Neural crest cell (in vitro differentiated cells): ENCODE results near the gene URB1. TPM values are rescaled to one million over a fixed set of nuclear protein-coding genes. Genes with fewer than 3 reads are reported as not detected.
"Not testable (repeated sequence)": the region's sequence is repeated elsewhere in the genome, so short reads cannot be mapped to it uniquely, and the experiment has no call there.

Experiments used
- DNase-seq: peaks from one replicate; pipeline ENCODE4 v3.0.0; 2021; ENCODE audit warnings: low read depth, mixed read lengths, low spot score
- H3K27ac Mint-ChIP-seq: one replicate; pipeline ENCODE4 v1.8.0; 2021; ENCODE audit warnings: mild to moderate bottlenecking, mixed read lengths; ENCODE audit not compliant: unreplicated experiment
- H3K27me3 Mint-ChIP-seq: 2 replicates; pipeline ENCODE4 v1.8.0; 2021; ENCODE audit warnings: low read depth, mild to moderate bottlenecking, mixed read lengths
- H3K36me3 Mint-ChIP-seq: 2 replicates; pipeline ENCODE4 v1.8.0; 2021; ENCODE audit warnings: low read depth, mild to moderate bottlenecking, mixed read lengths
- H3K4me1 Mint-ChIP-seq: 2 replicates; pipeline ENCODE4 v1.8.0; 2021; ENCODE audit warnings: mixed read lengths
- H3K4me3 Mint-ChIP-seq: one replicate; pipeline ENCODE4 v1.8.0; 2021; ENCODE audit warnings: mild to moderate bottlenecking, mixed read lengths
- H3K9me3 Mint-ChIP-seq: 2 replicates; pipeline ENCODE4 v1.8.0; 2021; ENCODE audit warnings: mixed read lengths
- CTCF ChIP-seq: fragments of 200-600 bp; sonication (generic); conservative IDR thresholded peaks from 2 replicates; pipeline ENCODE4 v1.5.0; 2021; ENCODE audit warnings: antibody characterized with exemption, mild to moderate bottlenecking
- total RNA-seq: library from RNA; stranded (reverse); gene quantifications from 2 replicates; pipeline ENCODE4 v1.2.1, GENCODE V29; 2021

Gene URB1
- total RNA-seq, 1 donor from 2014 or later: 23.1 TPM

- Mint-ChIP-seq H3K27ac (peak overlapping the region; percentile 32), H3K36me3 (no peaks in the 10 kb centered on the region)
- TF ChIP-seq CTCF: no peak
These were observed 114.7 kb downstream of the URB1 start for GRCh38 chr21:32278103-32278502.

GRCh38 chr21:32276671-32277070 is 116.1 kb downstream of the URB1 start:
- Mint-ChIP-seq H3K36me3 (no peaks in the 10 kb centered on the region), H3K27me3 (no peaks in the 10 kb centered on the region), H3K9me3 (no peaks in the 10 kb centered on the region), H3K4me3 (peak overlapping the region; percentile 77), H3K4me1 (peaks cover 35% of the 10 kb centered on the region), H3K27ac (no peak overlapping the region)
- DNase-seq: no peak
- no peak for TF ChIP-seq CTCF

More at GRCh38 chr21:32278103-32278502, 114.7 kb downstream of the URB1 start:
- H3K4me1 Mint-ChIP-seq: peaks cover 35% of the 10 kb centered on the region
- H3K9me3 Mint-ChIP-seq: no peaks in the 10 kb centered on the region
- no peak for DNase-seq
- H3K4me3 Mint-ChIP-seq: peak overlapping the region; percentile 100
- no peaks in the 10 kb centered on the region for H3K27me3 Mint-ChIP-seq

- H3K27me3 Mint-ChIP-seq: no peaks in the 10 kb centered on the region
- H3K4me1 Mint-ChIP-seq: no peaks in the 10 kb centered on the region
- DNase-seq: no peak
- H3K4me3 Mint-ChIP-seq: no peak overlapping the region
- TF ChIP-seq CTCF: no peak
- H3K9me3 Mint-ChIP-seq: no peaks in the 10 kb centered on the region
- no peak overlapping the region for H3K27ac Mint-ChIP-seq
- H3K36me3 Mint-ChIP-seq: peaks cover 13% of the 10 kb centered on the region
These were observed 122.1 kb downstream of the URB1 start for GRCh38 chr21:32270748-32271147.

GRCh38 chr21:32265321-32265720 is 127.5 kb downstream of the URB1 start:
- peaks cover 13% of the 10 kb centered on the region for H3K36me3 Mint-ChIP-seq
- DNase-seq, H3K27me3 Mint-ChIP-seq, H3K4me3 Mint-ChIP-seq, H3K4me1 Mint-ChIP-seq, H3K27ac Mint-ChIP-seq, H3K9me3 Mint-ChIP-seq: not testable (repeated sequence)

- Mint-ChIP-seq H3K9me3 (no peaks in the 10 kb centered on the region), H3K27me3 (no peaks in the 10 kb centered on the region), H3K36me3 (peaks cover 10% of the 10 kb centered on the region), H3K27ac (no peak overlapping the region), H3K4me1 (peaks cover 7% of the 10 kb centered on the region), H3K4me3 (no peak overlapping the region)
- DNase-seq: no peak
- TF ChIP-seq CTCF: no peak
These were observed 130.9 kb downstream of the URB1 start for GRCh38 chr21:32261929-32262328.

Other genes with a start within 250 kb of the URB1 start
- gene MIS18A, start 114.0 kb downstream of the URB1 start, total RNA-seq: 49.7 and 50.9 TPM in 2 replicates
- not detected in 2 replicates for gene MRAP, start 94.2 kb downstream of the URB1 start, total RNA-seq
- not detected in 2 replicates for gene EVA1C, start 19.7 kb upstream of the URB1 start, total RNA-seq
- gene TCP10L, start 192.5 kb upstream of the URB1 start, total RNA-seq: 1.7 and 2.2 TPM in 2 replicates
- gene CFAP298, start 219.4 kb upstream of the URB1 start, total RNA-seq: 44.7 and 46.3 TPM in 2 replicates